VCaP (cell line): ENCODE results near the gene ABLIM3.

Source experiments
- H3K27ac ChIP-seq: fragments of 450-650 bp; 2 replicates; pipeline ENCODE4 v1.5.1; 2017
- TF ChIP-seq, protein P1 (sequence below): fragments of 450-650 bp; conservative IDR thresholded peaks from 2 replicates; pipeline ENCODE4 v1.5.1; 2017; ENCODE audit warnings: mild to moderate bottlenecking, moderate library complexity

Gene ABLIM3

GRCh38 chr5:149256451-149256850 is 115.2 kb downstream of the ABLIM3 start:
- TF ChIP-seq, protein P1, sequence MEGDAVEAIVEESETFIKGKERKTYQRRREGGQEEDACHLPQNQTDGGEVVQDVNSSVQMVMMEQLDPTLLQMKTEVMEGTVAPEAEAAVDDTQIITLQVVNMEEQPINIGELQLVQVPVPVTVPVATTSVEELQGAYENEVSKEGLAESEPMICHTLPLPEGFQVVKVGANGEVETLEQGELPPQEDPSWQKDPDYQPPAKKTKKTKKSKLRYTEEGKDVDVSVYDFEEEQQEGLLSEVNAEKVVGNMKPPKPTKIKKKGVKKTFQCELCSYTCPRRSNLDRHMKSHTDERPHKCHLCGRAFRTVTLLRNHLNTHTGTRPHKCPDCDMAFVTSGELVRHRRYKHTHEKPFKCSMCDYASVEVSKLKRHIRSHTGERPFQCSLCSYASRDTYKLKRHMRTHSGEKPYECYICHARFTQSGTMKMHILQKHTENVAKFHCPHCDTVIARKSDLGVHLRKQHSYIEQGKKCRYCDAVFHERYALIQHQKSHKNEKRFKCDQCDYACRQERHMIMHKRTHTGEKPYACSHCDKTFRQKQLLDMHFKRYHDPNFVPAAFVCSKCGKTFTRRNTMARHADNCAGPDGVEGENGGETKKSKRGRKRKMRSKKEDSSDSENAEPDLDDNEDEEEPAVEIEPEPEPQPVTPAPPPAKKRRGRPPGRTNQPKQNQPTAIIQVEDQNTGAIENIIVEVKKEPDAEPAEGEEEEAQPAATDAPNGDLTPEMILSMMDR: no peak
- no peak overlapping the region for H3K27ac ChIP-seq

- no peak overlapping the region for H3K27ac ChIP-seq
- TF ChIP-seq, protein P1: no peak
These were observed 115.8 kb downstream of the ABLIM3 start for GRCh38 chr5:149257131-149257530.

- no peak overlapping the region for H3K27ac ChIP-seq
- TF ChIP-seq, protein P1: no peak
These were observed 116.8 kb downstream of the ABLIM3 start for GRCh38 chr5:149257889-149258705.

DNA sequence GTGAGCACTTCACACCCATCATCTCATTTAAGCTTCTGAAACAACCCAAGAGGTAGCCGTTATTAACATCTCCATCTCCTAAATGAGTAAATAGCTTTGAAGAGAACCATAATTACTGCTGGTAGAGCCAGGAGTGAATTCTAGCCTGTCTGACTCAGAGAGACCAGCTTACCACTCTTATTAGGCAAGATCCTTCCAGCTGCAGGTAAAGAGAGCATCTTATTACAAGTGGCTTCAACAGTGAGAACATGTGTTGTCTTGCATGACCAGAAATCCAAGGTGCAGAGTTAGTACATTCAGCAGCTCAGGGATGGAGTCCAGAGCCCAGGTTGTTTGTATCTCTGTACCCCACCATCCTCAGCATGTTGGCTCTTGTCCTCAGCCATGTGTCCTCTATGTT is 119.5 kb downstream of the ABLIM3 start:
- no peak overlapping the region for H3K27ac ChIP-seq
- TF ChIP-seq, protein P1: no peak

- TF ChIP-seq, protein P1: no peak
- no peak overlapping the region for H3K27ac ChIP-seq
These were observed 120.0 kb downstream of the ABLIM3 start for GRCh38 chr5:149261246-149261645.

GRCh38 chr5:149262315-149262714 is 121.0 kb downstream of the ABLIM3 start:
- TF ChIP-seq, protein P1: no peak

GRCh38 chr5:149264439-149265067 is 123.3 kb downstream of the ABLIM3 start:
- H3K27ac ChIP-seq: no peak overlapping the region
- TF ChIP-seq, protein P1: peak; percentile 81

More at GRCh38 chr5:149262315-149262714, 121.0 kb downstream of the ABLIM3 start:
- no peak overlapping the region for H3K27ac ChIP-seq
